Upper lobe of left lung (tissue), 4 donors: ENCODE measurements around the gene CDK2.

Experiments
- CTCF ChIP-seq, 6 experiments: fragments of 450-650 bp in 4 of 6; fragments of 200-600 bp in 2 of 6; sonication (generic) in 2 of 6; IDR thresholded peaks; one replicate each; pipeline ENCODE4 v1.5.1; 2016 to 2019; ENCODE audit warnings: antibody characterized with exemption in 6 of 6
- POLR2A ChIP-seq, 4 donors: fragments of 450-650 bp; IDR thresholded peaks; one replicate each; pipeline ENCODE4 v1.5.1; 2016 to 2017; ENCODE audit warnings: antibody characterized with exemption in 4 of 4, mild to moderate bottlenecking in 2 of 4

GRCh38 chr12:55972456-55972855 lies 5.8 kb downstream of the CDK2 start:
- TF ChIP-seq POLR2A (IDR thresholded peaks at IDR 0.05) = no peak
- no peak for TF ChIP-seq CTCF (IDR thresholded peaks at IDR 0.05)
